HG03196 (cell line): ENCODE measurements around the gene SIGLEC11.
"Not testable (repeated sequence)": the region's sequence is repeated elsewhere in the genome, so short reads cannot be mapped to it uniquely, and the experiment has no call there.

ENCODE experiments used
- ATAC-seq: cut with Tn5 transposase; IDR thresholded peaks from one replicate; pipeline ENCODE4 v1.9.1; 2021; ENCODE audit not compliant: unreplicated experiment

SIGLEC11 gene

GRCh38 chr19:49960980-49961379 lies at the start of gene SIGLEC11:
TSS of gene SIGLEC11 (minus strand) at chr19:49961172. CDS start at chr19:49961081, 91 bp downstream.
- not testable (repeated sequence) for ATAC-seq

- ATAC-seq: no peak
Measured at GRCh38 chr19:50008532-50008931, 47.6 kb upstream of the SIGLEC11 start.

- ATAC-seq: no peak
Measured at GRCh38 chr19:50007947-50008346, 47.0 kb upstream of the SIGLEC11 start.

- ATAC-seq: no peak
Measured at GRCh38 chr19:50007170-50007569, 46.2 kb upstream of the SIGLEC11 start.

- no peak for ATAC-seq
Measured at GRCh38 chr19:50005428-50005827, 44.5 kb upstream of the SIGLEC11 start.

GRCh38 chr19:50003810-50004419 lies 42.9 kb upstream of the SIGLEC11 start:
- no peak for ATAC-seq

GRCh38 chr19:50003254-50003788 lies 42.3 kb upstream of the SIGLEC11 start:
- ATAC-seq: no peak

- no peak for ATAC-seq
Measured at GRCh38 chr19:50002386-50002960, 41.5 kb upstream of the SIGLEC11 start.

- no peak for ATAC-seq
Measured at GRCh38 chr19:50001775-50002174, 40.8 kb upstream of the SIGLEC11 start.

GRCh38 chr19:50000841-50001557 lies 40.0 kb upstream of the SIGLEC11 start:
- no peak for ATAC-seq

GRCh38 chr19:50000038-50000840 lies 39.3 kb upstream of the SIGLEC11 start:
- ATAC-seq: no peak

GRCh38 chr19:49999371-50000010 lies 38.5 kb upstream of the SIGLEC11 start:
- no peak for ATAC-seq

- ATAC-seq: no peak
Measured at GRCh38 chr19:49997709-49998108, 36.7 kb upstream of the SIGLEC11 start.

GRCh38 chr19:49988433-49988832 lies 27.5 kb upstream of the SIGLEC11 start:
- no peak for ATAC-seq

GRCh38 chr19:49988007-49988406 lies 27.0 kb upstream of the SIGLEC11 start:
- ATAC-seq: no peak

- ATAC-seq: peak; percentile 49
Measured at GRCh38 chr19:49987159-49987698, 26.3 kb upstream of the SIGLEC11 start.

GRCh38 chr19:49986354-49986753 lies 25.4 kb upstream of the SIGLEC11 start:
- ATAC-seq: no peak

GRCh38 chr19:49985871-49986270 lies 24.9 kb upstream of the SIGLEC11 start:
- ATAC-seq: no peak

- no peak for ATAC-seq
Measured at GRCh38 chr19:49984491-49984890, 23.5 kb upstream of the SIGLEC11 start.

- no peak for ATAC-seq
Measured at GRCh38 chr19:49983645-49984229, 22.8 kb upstream of the SIGLEC11 start.
